Inferior parietal cortex (tissue), 1 donor: ENCODE results near the gene ZNF827.
"Not testable (repeated sequence)": the region's sequence is repeated elsewhere in the genome, so short reads cannot be mapped to it uniquely, and the experiment has no call there.

Experiments
- DNase-seq: peaks from one replicate; pipeline ENCODE4 v3.0.0-alpha.2; 2016; ENCODE audit errors: extremely low spot score

ZNF827 gene

DNA sequence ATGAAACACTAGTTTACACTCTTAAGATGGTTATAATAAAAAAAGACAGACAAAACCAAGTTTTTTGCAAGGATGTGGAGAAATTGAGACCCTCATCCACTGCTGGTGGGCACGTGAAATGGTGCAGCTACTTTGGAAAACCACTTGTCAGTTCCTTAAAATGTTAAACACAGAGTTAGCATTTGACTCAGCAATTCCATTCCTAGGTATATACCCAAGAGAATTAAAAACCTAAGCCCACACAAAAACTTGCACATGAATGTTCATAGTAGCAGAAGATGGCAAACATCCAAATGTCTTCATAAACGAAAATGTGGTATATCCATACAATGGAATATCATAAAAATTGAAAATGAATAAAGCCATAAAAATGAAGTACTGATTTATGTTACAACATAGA is 75.4 kb downstream of the ZNF827 start:
- DNase-seq = no peak

DNA sequence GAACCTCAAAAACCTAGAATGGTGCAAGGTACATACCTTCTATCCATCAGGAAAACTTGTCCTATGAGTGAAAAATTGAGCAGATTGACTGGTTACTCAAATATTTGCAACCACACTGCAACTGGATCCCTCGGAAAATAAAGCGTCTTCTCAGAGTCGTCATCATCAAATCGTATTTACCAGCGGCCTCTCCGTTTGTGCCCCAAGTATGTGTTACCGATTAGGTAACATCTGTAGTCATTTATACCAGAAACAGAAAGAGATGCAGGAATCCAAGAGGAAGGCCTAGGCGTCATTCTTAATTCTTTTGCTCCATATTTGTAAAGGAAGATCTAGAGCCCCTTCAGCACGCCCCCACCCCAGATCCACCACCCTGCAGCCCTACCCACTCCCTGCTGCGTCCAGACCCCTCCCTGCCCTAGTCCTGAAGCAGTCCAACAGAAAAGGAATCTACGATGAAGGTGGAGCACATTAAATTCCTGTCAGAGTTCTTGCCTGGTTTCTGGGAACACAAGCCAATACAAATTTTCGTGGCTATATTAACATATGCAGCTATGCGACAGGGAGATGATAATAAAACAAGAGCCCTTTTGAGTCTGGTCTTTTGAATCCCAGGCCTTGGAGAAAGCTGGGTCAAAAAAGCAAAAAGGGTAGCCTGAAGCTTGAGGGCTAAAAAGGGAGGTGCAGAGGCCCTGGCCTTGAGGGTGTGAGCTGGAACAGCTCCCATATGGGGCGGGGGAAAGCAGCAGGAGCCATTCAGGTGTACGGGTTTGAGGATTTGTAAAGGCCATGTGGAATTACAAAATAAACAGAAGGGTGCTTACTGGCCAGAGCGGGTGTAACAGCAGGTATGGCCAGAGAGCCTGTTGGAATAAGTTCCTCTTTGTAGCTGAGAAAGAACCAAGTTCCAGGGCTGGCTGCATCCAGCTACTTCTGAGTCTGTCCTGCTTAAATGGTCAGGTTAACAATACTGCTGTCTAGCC is 77.0 kb downstream of the ZNF827 start:
- DNase-seq = no peak

DNA sequence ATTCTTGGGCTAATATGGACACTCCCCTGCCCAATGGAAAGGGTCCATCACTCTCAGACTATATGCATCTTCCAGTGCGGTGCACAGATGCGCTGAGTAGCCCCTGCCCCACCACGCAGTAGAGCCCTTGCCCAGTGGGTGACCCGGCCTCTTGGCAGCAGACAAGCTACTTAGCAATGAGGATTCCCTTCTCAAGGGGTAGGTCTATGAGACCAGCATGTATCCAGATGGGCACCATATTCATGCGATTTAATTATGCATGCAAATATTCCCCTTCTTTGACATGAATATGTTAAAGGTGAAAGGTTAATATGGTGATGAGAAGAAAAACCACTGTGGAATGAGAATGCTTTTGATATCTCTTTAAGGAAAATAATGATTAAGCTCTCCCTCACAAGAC is 77.7 kb downstream of the ZNF827 start:
- DNase-seq = no peak

DNA sequence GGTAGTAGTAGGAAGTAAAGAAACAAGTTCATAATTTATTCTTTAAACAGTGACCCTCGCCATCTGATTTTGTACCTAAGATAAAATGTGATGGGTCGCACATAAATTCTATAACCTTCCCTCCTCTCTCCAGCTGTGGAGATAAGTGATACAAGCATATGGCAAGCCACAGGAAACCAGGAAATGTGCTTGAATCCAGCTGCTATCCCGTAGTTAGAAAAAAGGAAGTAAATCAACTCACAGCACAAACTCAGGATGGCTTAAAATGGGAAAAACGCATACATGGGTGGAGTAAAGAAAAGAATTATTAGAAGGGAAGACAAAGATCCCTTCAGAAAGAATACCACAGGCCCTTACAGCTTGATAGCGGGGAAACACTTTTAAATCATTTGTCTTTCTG is 78.2 kb downstream of the ZNF827 start:
- DNase-seq = no peak

DNA sequence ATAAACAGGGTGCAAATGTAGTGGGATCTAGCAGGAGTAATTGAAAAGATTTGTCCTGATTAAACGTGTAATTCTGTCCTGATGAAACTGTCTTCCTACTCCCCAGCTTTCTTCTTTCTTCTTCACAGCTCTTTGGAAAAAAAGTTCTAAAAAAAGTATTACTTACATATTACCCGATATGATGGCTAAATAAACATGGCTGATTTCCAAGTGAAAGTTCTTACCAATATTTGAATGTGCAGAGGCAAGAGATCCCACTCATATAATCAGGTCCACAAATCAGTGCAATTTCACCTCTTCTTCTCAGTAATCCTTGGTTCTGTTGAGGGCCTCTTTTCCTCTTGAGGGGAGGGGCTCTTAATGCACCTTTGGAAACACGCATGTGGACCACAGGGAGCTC is 78.7 kb downstream of the ZNF827 start:
- DNase-seq = no peak

DNA sequence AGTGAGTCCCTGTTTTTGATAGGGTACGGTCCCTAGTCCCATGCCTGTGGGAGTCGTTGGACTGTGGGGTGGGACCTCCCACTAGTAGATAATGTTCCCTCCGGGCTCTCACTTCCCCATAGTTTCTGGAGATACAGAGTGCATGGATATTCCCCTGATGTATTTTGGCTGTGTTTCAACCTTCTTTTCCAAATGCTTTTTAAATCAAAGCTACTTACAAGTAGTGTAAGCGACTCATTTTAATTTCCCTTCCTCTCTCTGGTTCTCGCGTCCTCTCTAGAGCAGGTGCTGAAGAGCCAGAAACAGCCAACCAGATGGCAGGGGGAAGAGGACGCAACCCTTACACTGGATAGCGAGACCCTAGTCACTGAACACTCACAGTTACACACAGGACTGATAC is 79.2 kb downstream of the ZNF827 start:
- no peak for DNase-seq

DNA sequence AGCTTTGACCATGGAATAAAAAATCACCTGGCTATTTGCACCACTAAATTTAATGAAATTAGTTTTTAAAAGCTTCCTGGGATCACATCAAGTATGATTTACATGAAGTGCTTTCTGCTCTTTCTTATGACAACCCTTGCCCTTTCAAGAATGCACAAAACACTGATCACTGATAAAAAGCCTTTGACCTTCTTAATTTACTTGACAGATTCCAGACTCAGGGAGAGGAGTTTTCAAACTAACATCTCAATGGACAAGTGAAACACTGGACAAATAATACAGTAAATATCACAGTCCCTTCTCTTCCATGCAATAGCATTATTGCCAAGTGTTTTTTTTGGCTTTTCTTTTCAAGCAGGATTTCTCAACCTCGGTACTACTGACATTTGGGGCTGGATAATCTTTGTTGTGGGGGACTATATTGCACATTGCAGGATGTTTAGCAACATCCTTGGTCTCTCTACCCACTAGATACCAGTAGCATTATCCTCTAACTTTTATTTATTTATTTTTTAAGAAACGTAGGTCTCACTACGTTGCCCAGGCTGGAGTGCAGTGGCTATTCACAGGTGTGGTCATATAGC is 86.3 kb downstream of the ZNF827 start:
- DNase-seq = no peak

DNA sequence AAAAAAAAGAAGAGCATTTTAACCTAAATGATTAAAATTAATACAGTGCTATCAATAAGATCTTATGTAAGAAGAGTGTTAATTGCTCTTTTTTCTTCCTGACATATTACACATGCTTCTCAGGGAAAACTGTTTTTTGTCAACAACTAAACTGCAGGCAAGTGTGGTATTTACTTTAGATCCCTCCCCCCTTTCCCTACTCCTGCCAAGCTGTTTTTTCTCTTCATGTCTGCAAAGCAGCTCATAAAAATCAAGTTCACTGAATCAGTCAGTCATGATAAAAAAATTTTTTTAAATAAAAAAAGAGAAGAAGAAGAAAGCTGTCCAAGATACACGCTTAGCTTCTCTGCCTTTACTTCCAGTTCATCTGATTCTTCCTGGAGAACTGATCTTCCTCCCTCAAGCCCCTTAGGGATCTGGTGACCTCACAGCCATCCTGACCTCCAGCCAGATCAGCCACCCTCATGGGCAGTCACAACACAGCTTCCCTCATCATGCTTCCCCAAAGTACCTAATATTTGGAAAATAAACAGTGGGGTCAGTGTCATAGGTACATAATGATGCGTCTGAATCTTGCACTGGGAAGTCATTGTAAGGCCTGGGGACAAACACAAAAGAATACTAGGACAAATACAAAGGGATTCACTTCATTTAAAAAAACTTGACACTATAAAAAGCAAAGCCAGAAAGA is 87.0 kb downstream of the ZNF827 start:
- no peak for DNase-seq

DNA sequence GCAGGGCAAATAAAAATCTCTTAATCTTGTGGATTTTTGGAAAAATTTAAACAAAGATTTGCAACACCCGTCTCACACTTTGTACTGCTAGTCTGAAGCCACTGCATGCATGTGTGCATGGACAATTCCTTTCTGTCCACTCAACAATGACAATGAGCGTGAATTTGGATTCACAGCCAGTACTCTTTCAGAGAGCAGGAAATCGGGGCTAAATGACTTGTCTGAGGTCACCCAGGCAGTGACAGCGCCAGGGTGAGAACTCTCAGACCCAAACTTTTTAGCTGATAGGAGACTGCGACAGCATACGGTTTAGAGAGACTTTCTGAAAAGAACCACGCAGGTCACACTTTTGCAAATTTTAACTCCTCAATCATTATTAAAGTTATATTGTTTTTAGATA is 90.9 kb downstream of the ZNF827 start:
- no peak for DNase-seq

DNA sequence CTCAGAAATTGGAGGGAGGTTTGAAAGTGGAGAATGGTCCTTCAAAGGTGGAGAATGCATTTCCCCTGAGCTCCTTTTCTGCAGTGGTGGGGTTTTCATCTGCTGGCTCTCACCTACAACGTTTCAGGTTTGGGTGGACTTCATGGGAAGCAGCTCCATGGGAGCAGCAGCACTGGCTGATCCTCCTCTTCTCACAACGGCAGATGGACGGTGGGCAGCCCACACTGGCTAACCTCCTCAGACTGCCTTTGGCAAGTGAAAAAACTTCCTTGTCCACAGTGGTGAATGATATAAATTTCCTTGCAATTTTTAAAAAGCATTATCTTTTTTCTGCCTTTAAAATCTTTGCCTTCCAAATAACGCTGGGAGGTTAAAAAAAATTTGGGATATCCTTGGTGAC is 93.5 kb downstream of the ZNF827 start:
- no peak for DNase-seq

DNA sequence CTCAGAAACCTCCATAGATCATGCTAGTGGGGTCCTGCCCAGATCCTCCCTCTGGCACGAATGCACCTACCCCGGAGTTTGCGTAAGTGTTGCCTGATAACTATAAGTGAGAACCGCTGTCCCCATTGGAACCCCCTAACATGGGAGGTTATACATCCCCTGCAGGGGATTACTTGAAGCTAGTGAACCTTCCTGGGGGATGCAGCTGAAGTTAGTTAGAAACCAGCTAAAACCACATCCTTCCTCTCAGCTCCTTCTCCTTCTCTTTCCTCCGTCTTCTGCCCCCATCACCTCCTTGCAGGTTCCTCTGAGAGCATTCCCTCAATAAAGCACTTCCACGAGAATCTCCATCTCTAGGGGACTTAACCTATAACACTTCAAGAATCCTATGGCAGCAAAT is 95.0 kb downstream of the ZNF827 start:
- DNase-seq = no peak

DNA sequence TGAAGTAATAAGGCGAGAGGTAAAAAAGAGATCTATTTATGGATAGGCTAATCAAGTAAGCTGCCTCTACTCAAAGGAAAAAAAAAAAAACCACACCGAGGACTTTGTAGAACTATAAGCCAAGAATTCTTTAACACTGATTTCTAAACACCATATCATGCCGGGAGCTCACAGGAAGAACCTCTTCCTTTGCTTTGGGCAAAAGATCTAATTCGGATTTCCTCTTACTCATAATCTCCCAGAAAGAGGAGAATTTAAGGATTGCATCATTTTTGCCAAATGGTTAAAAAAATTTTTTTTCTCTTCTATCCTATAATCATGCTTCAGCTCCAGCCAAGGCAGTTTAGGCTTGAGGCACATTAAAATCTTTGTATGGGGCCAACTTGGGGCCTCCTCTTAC is 95.5 kb downstream of the ZNF827 start:
- no peak for DNase-seq

DNA sequence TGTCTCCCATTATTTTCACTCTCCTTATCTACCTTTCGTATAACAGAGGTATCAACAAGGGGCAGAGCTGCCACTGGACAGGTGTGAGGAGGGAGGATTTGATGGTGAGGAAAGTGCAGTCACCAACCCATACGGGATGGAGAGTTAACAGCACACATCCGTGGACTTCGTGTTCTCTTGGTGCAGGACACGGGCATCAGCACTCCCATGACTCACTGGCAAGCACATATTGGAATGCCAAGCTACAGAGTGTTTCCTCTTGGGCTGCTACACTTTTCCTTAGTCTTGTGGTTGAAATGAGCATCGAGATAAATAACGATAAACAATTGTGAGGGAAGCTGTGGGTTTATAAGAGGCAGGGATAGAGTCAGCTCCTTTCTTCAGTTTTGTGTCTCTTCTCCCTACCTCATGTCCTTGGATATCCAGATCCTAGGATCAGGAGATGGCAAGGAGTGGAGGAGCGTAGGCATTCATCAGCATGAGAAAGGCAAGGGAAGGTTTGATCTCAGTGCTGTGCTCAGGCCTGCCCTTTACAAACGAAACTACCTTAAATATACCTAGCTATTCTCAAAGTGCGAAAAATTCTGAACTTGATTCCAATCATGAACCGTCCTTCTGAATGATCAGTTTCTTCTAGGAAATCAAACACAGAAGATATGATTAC is 96.3 kb downstream of the ZNF827 start:
- DNase-seq = no peak

DNA sequence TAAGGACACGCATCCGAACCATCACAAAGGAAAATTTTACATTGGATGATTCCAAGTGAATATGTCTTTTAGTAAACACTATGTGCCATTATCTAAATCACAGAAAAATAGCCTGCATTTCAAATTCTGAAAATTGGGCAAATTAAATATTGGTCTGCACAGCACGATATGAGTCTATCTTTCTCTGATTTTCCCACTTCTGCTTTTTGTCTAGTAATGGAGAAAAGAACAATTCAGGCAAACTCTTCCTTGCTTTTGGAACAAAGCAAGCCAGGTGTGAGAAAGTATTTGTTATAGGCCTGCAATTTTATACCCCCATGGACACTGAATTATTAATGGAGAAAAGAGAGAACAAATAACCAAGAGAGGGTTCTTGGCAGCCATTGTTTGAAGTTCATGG is 97.8 kb downstream of the ZNF827 start:
- no peak for DNase-seq

DNA sequence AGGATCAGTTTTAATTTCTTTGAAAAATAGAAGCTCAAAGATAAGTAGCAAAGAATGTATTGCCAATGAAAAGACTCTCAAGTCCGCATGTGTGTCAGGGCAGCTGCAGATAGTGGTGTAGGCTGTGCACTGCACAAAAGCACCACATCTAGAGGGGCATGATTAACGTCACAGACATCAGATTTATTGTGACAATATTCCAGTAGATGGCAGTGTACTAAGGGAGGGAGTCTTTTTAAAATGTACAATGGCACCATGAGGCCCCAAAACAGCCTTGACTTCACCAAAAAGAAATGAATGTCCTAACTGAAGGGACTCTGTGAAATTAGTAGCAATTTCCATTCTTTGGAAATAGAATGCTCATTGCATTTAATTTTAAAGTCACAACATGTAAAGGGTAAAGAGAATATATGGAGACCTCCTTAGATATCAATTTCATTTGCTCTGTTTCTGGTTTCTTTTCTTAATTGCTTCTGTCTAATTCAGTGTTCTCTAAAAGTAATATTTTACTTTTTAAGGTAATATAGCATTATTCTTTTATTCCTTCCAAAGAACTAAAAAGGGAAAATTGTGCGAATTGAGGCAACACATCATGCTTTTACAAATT is 98.4 kb downstream of the ZNF827 start:
- DNase-seq = peak; percentile 58

DNA sequence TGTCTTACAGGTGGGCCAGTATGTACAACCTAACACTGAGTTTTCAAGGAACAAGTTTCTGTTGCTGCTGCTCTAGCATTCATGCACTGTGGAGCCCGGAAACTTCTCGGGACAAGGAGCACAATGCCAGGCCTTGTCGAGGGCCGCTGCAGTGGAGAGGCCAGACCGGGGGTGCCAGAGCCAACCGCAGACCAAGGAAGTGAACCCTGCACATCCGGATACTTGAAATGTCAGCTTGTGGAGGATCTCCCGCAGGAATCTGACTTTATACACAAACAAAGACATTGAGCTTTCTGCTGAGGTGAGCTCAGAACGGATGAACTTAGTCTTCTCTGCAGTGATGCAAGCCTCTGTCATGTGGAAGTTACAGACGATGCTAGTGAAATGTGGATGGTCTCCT is 99.5 kb downstream of the ZNF827 start:
- peak; percentile 36 for DNase-seq

DNA sequence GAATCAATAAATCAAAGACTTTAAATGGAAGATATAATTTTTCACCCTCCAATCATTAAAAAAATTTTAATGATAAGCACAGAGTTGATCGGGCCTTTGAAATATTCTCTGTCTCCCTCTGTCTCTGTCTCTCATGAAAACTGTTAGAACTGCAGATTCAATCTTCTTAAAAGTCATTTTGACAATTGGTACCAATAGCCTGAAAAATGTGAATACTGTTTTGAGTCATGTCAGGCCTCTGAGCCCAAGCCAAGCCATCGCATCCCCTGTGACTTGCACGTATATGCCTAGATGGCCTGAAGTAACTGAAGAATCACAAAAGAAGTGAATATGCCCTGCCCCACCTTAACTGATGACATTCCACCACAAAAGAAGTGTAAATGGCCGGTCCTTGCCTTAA is 106.2 kb downstream of the ZNF827 start:
- not testable (repeated sequence) for DNase-seq

DNA sequence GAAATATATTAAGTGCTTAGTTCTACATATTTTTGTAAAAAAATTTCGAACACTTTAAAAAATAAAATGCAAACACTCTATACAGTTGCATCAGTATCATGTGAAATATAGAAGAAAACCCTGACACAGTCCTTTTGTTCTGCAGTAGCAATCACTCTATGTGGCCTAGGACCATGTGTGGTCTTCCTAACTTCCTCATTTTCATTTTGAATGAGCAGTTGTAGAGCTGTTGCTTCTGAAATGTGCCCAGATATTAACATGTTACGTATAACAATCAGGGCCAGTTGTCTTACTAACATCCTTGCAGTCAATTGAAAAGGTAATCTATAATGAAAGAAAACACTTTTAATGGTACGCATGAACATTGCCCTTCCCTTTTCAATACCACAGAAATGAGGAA is 107.9 kb downstream of the ZNF827 start:
- DNase-seq = no peak

DNA sequence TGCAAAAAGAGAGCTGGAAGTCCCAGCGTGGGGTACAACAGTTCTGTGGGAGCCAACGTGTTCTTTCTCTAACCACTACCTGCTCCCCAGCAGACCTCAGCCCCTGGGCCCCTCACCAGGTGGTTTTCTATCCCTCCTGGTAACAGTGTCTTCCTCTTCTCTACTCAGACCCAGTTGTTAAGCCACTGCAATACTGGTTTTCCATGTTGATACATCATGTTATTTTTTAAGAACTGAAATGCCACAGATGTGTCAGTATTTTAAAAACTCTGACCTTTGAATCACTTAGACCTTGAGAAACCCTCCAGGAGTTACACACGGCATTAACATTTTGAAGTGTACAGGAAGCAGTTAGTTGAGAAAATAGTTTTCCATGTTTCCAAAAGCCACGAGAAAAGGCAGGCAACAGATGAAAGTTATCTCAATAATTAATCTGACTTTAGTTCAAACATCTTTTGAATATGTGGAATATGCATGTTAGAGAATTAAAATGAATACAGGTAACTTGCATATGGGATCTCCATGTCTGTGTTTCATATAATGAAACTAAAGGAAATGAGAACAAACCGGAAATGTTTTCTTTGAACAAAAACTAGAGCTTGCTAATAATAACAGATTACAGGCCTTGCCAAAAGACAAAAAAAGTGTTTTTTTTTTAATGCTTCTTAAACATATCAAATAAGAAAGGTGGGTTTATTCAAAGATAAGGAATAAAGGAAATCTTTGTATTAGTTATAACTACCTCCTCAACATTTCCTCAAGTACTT is 108.8 kb downstream of the ZNF827 start:
- DNase-seq = no peak

DNA sequence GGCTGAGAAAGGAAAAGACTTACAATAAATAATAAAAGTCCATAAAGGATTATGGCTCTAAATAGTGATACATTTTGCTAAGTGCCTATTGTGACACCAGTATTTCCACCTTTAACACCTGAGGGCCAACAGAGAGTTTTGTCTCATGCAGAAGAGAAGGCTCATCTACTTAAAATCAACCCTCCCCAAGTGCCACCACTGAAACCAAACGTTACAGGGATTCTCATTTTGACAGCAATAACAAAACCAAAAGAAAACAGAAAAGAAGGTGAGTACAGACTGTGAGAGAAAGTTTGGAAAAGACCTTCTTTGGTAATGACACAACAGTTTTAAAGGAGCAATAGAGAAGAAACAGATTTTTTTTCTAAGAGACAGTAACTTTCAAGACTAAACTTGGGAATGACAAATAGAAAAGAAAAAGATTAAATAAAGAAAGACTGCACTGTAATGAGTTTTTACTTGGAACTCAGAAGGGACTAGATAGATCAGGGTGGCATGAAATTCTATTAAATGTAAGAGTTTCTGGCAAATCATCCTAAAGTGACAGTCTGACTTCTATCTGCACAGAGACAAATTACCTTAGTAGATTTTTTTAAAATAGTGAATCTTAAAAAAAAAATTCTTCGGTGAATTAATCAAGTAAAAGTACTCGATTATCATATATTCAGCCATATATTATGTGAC is 109.7 kb downstream of the ZNF827 start:
- DNase-seq = no peak
